K562 (cell line): ENCODE data around the gene MAPT.

ENCODE experiments used
- BMI1 ChIP-seq: fragments of 150-350 bp; IDR thresholded peaks from 2 replicates; pipeline ENCODE4 v1.6.1; 2014; ENCODE audit warnings: low read length
- TF ChIP-seq, protein P1 (sequence below), 3 experiments: IDR thresholded peaks in 2 of 3; conservative IDR thresholded peaks in 1 of 3; 2 replicates each; pipeline ENCODE4 v1.5.1; 2011 to 2012; ENCODE audit warnings: low read length in 3 of 3, mild to moderate bottlenecking in 3 of 3, control low read depth in 2 of 3, improper control_type of control experiment in 1 of 3, inconsistent platforms in 1 of 3, low read depth in 1 of 3, mixed read lengths in 1 of 3, moderate library complexity in 1 of 3; ENCODE audit not compliant: insufficient read depth in 2 of 3

DNA sequence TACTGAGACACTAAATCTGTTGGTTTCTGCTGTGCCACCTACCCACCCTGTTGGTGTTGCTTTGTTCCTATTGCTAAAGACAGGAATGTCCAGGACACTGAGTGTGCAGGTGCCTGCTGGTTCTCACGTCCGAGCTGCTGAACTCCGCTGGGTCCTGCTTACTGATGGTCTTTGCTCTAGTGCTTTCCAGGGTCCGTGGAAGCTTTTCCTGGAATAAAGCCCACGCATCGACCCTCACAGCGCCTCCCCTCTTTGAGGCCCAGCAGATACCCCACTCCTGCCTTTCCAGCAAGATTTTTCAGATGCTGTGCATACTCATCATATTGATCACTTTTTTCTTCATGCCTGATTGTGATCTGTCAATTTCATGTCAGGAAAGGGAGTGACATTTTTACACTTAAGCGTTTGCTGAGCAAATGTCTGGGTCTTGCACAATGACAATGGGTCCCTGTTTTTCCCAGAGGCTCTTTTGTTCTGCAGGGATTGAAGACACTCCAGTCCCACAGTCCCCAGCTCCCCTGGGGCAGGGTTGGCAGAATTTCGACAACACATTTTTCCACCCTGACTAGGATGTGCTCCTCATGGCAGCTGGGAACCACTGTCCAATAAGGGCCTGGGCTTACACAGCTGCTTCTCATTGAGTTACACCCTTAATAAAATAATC, 119.3 kb downstream of the MAPT start:
- TF ChIP-seq, protein P1, sequence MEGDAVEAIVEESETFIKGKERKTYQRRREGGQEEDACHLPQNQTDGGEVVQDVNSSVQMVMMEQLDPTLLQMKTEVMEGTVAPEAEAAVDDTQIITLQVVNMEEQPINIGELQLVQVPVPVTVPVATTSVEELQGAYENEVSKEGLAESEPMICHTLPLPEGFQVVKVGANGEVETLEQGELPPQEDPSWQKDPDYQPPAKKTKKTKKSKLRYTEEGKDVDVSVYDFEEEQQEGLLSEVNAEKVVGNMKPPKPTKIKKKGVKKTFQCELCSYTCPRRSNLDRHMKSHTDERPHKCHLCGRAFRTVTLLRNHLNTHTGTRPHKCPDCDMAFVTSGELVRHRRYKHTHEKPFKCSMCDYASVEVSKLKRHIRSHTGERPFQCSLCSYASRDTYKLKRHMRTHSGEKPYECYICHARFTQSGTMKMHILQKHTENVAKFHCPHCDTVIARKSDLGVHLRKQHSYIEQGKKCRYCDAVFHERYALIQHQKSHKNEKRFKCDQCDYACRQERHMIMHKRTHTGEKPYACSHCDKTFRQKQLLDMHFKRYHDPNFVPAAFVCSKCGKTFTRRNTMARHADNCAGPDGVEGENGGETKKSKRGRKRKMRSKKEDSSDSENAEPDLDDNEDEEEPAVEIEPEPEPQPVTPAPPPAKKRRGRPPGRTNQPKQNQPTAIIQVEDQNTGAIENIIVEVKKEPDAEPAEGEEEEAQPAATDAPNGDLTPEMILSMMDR (IDR thresholded peaks at IDR 0.05 in 2 of 3, conservative IDR thresholded peaks at IDR 0.05 in 1 of 3; ENCODE audit: insufficient read depth in 2 of 3, low read depth in 1 of 3, low read length in 3 of 3): no peak
- TF ChIP-seq BMI1: no peak
